Measurements from ENCODE around the gene KRT39. TPM values are rescaled to one million over a fixed set of nuclear protein-coding genes. Genes with fewer than 3 reads are reported as not detected.

KRT39 gene
- total and polyA plus RNA-seq, 2 of the 8 experiments (the other 6 are each of a cell fraction or from before 2014, with no cell fraction given) = not detected

DNA sequence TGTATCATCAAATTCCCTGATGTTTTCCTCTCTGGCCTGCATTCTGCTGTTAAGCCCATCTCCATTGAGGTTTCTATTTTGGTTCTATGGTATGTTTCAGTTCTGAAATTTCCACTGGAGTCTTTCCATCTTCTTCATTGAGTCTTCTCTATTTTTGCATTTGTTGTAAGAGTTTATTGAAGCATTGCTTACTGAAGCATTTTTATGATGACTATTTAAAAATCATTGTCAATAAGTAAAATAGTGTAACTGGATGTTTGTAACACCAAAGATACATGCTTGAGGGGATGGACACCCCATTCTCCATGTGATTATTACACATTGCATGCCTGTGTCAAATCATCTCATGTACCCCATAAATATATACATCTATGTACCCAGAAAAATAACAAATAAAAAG, 8.8 kb upstream of the KRT39 start:
- no peak overlapping the region for H2BK15ac ChIP-seq (ENCODE audit: low read length)
- no peak overlapping the region for H2BK5ac ChIP-seq (ENCODE audit: low read depth, low read length)
- no peak overlapping the region for H3K27ac ChIP-seq (ENCODE audit: low read depth, low read length)
- CTCF ChIA-PET (ENCODE audit: partially characterized antibody) = interaction anchor here (0.6 kb wide), 1 partner anchor 67 kb away, joined by 3 read pairs; no protein-coding TSS in a partner anchor
- FAIRE-seq = no peak
- no peaks in the 10 kb centered on the region for H3K27me3 ChIP-seq (replicated peaks in 1 of 4; ENCODE audit: control insufficient read depth in 3 of 4, extremely low read depth in 1 of 4, insufficient read depth in 3 of 4, low read length in 3 of 4)
- H2AK5ac ChIP-seq (ENCODE audit: low read depth, low read length) = no peak overlapping the region
- no peak overlapping the region for H4K91ac ChIP-seq (replicated peaks; ENCODE audit: insufficient read length, low read length)
- H3K14ac ChIP-seq (ENCODE audit: insufficient read length) = no peak overlapping the region
- H3K36me3 ChIP-seq (ENCODE audit: control insufficient read depth in 2 of 4, insufficient read depth in 4 of 4, low read length in 3 of 4) = no peaks in the 10 kb centered on the region
- H2AFZ ChIP-seq (ENCODE audit: low read length) = no peak overlapping the region
- POLR2A ChIA-PET (ENCODE audit: partially characterized antibody) = no interaction called here
- H3K18ac ChIP-seq (ENCODE audit: extremely low read depth, low read length) = no peak overlapping the region
- no peak overlapping the region for H3K4me2 ChIP-seq (ENCODE audit: insufficient read depth in 1 of 2, low read depth in 2 of 2, low read length in 2 of 2)
- no peaks in the 10 kb centered on the region for H3K79me1 ChIP-seq (ENCODE audit: low read depth, low read length)
- no peak overlapping the region for H4K8ac ChIP-seq (ENCODE audit: extremely low read depth, insufficient read depth, low read length)
- TF ChIP-seq CHD1 (IDR thresholded peaks at IDR 0.05; ENCODE audit: low read depth, low read length) (no peak), RAD21 (IDR thresholded peaks at IDR 0.05 in 1 of 2, conservative IDR thresholded peaks at IDR 0.05 in 1 of 2; ENCODE audit: low read depth in 2 of 2, low read length in 2 of 2) (no peak), RXRA (IDR thresholded peaks at IDR 0.05; ENCODE audit: insufficient read depth, low read depth, low read length) (no peak), BRCA1 (IDR thresholded peaks at IDR 0.05; ENCODE audit: low read depth, low read length) (no peak), BCL11A (IDR thresholded peaks at IDR 0.05; ENCODE audit: low read depth in 2 of 2, low read length in 2 of 2) (no peak), BACH1 (IDR thresholded peaks at IDR 0.05; ENCODE audit: low read length) (no peak), KDM5A (IDR thresholded peaks at IDR 0.05; ENCODE audit: low read length) (no peak), RFX5 (IDR thresholded peaks at IDR 0.05; ENCODE audit: borderline replicate concordance, low read depth, low read length) (no peak), CREB1 (IDR thresholded peaks at IDR 0.05) (no peak)
- H2BK120ac ChIP-seq (replicated peaks; ENCODE audit: low read depth, low read length) = no peak overlapping the region
- H3K23ac ChIP-seq (ENCODE audit: insufficient read length) = no peak overlapping the region
- peaks cover 0 to 8% (median 2%) of the 10 kb centered on the region in 4 experiments; a peak in 3 of 7 replicates for H3K4me1 ChIP-seq (replicated peaks in 1 of 4; ENCODE audit: control insufficient read depth in 3 of 4, insufficient read depth in 4 of 4, low read length in 3 of 4)
- H3K4ac ChIP-seq (replicated peaks; ENCODE audit: insufficient read length, low read depth, low read length) = no peak overlapping the region
- no peaks in the 10 kb centered on the region for H4K20me1 ChIP-seq (replicated peaks in 1 of 2; ENCODE audit: control insufficient read depth in 1 of 2, insufficient read depth in 2 of 2, low read length in 2 of 2)
- H3K23me2 ChIP-seq (ENCODE audit: low read depth, low read length) = no peaks in the 10 kb centered on the region
- H3K79me2 ChIP-seq (ENCODE audit: control insufficient read depth in 1 of 2, insufficient read depth in 2 of 2, low read length in 2 of 2) = no peaks in the 10 kb centered on the region
- H3K9me3 ChIP-seq (ENCODE audit: insufficient read depth in 2 of 2, low read depth in 1 of 2, low read length in 1 of 2) = no peaks in the 10 kb centered on the region
- DNase-seq (ENCODE audit: low read depth in 1 of 2, low spot score in 2 of 2) = no peak
- H2BK20ac ChIP-seq (ENCODE audit: low read length) = no peak overlapping the region
- no peak overlapping the region for H2BK12ac ChIP-seq (ENCODE audit: low read depth, low read length)
- H3K4me3 ChIP-seq (ENCODE audit: extremely low read depth in 1 of 4, insufficient read depth in 2 of 4, low read depth in 3 of 4, low read length in 4 of 4) = no peak overlapping the region
- no peak overlapping the region for H3K56ac ChIP-seq (replicated peaks; ENCODE audit: insufficient read length, low read depth, low read length)
- H4K5ac ChIP-seq (ENCODE audit: insufficient read length, low read depth, low read length) = no peak overlapping the region
- no peak overlapping the region for H3K9ac ChIP-seq (replicated peaks in 1 of 4; ENCODE audit: extremely low read depth in 1 of 4, low read depth in 3 of 4, low read length in 3 of 4)
